CD4-positive, alpha-beta T cell (primary cell): Measurements from ENCODE around the gene C20orf141. TPM values are rescaled to one million over a fixed set of nuclear protein-coding genes. Genes with fewer than 3 reads are reported as not detected.

Source experiments
- ATAC-seq: fragments of 200-7000 bp; cut with Tn5 transposase; one replicate; pipeline ENCODE4 v1.10.0; 2022; ENCODE audit warnings: mild to moderate bottlenecking; ENCODE audit not compliant: poor library complexity
- CTCF ChIA-PET: fragments of 350-600 bp; sonication (Branson Sonifier 250); formaldehyde crosslinking; loops from one replicate; lab custom pipeline; 2021; ENCODE audit warnings: antibody characterized with exemption, inconsistent platforms; lab: Charles Lee
- POLR2A ChIA-PET: fragments of 350-600 bp; sonication (Branson Sonifier 250); formaldehyde crosslinking; loops from one replicate; lab custom pipeline; 2021; ENCODE audit warnings: antibody characterized with exemption, inconsistent platforms; lab: Charles Lee
- DNase-seq, 14 experiments: peaks; one replicate each; pipeline ENCODE4 v3.0.0-alpha.2; 2013 to 2020; ENCODE audit warnings: mixed read lengths in 2 of 14
- H3K27ac ChIP-seq, 2 donors: one replicate each; pipeline versions ENCODE4 v1.5.1 to v1.7.0; 2013; ENCODE audit warnings: low read length in 2 of 2, low read depth in 1 of 2, mild to moderate bottlenecking in 1 of 2
- H3K27me3 ChIP-seq, 2 experiments: 1 replicate in 1 of 2; 2 replicates in 1 of 2; pipeline versions ENCODE4 v1.6.1 to v1.7.0; 2013; ENCODE audit warnings: low read length in 2 of 2, control low read depth in 1 of 2, mild to moderate bottlenecking in 1 of 2, moderate library complexity in 1 of 2; ENCODE audit not compliant: insufficient read depth in 2 of 2, control insufficient read depth in 1 of 2
- H3K36me3 ChIP-seq: one replicate; pipeline ENCODE4 v1.6.1; 2013; ENCODE audit warnings: low read length, control low read depth; ENCODE audit not compliant: insufficient read depth
- H3K4me1 ChIP-seq: one replicate; pipeline ENCODE4 v1.6.1; 2013; ENCODE audit warnings: low read length, control low read depth; ENCODE audit not compliant: insufficient read depth
- H3K4me3 ChIP-seq: one replicate; pipeline ENCODE4 v1.5.1; 2013; ENCODE audit warnings: mild to moderate bottlenecking, low read length, moderate library complexity
- H3K9me3 ChIP-seq, 2 experiments: 1 replicate in 1 of 2; 2 replicates in 1 of 2; pipeline versions ENCODE4 v1.6.1 to v1.7.0; 2013; ENCODE audit warnings: low read length in 2 of 2, mild to moderate bottlenecking in 2 of 2, control low read depth in 1 of 2, moderate library complexity in 1 of 2; ENCODE audit not compliant: control insufficient read depth in 1 of 2, insufficient read depth in 1 of 2
- H3K27ac Mint-ChIP-seq: one replicate; pipeline ENCODE4 v1.8.0; 2020; ENCODE audit warnings: mixed read lengths
- H3K27me3 Mint-ChIP-seq: one replicate; pipeline ENCODE4 v1.8.0; 2021; ENCODE audit warnings: mixed read lengths
- H3K36me3 Mint-ChIP-seq: one replicate; pipeline ENCODE4 v1.8.0; 2021; ENCODE audit warnings: low read depth, mixed read lengths
- H3K4me1 Mint-ChIP-seq: one replicate; pipeline ENCODE4 v1.8.0; 2021; ENCODE audit warnings: low read depth, mixed read lengths
- H3K4me3 Mint-ChIP-seq: one replicate; pipeline ENCODE4 v1.8.0; 2020; ENCODE audit warnings: mild to moderate bottlenecking, mixed read lengths
- H3K9me3 Mint-ChIP-seq: one replicate; pipeline ENCODE4 v1.8.0; 2020; ENCODE audit warnings: mixed read lengths
- CTCF ChIP-seq: fragments of 200-600 bp; IDR thresholded peaks from one replicate; pipeline ENCODE4 v1.8.0; 2022; ENCODE audit warnings: antibody characterized with exemption, mild to moderate bottlenecking
- intact Hi-C, 2 experiments: fragments of 100-400 bp; cut with DNase I in 1 of 2; cut with micrococcal nuclease in 1 of 2; formaldehyde crosslinking; loops; one replicate each; pipeline versions ENCODE4 v1.15.1 to v1.9.0; 2023 to 2025; cut with DNase I, micrococcal nuclease
- total RNA-seq, 174 experiments: library from RNA in 2 of 174; stranded (reverse) in 2 of 174; gene quantifications; one replicate each; pipeline ENCODE4 v1.2.3 and lab custom pipeline; 2021 to 2026

C20orf141 gene
- total RNA-seq, 2 experiments from 2014 or later: not detected

GRCh38 chr20:2839732-2840137 lies 24.9 kb downstream of the C20orf141 start:
- H3K36me3 Mint-ChIP-seq: peaks cover 28% of the 10 kb centered on the region
- DNase-seq: no peak
- peak overlapping the region in 1 of 2 donors; percentile 81 for H3K27ac ChIP-seq
- peaks cover 31% of the 10 kb centered on the region for H3K4me1 ChIP-seq
- CTCF ChIA-PET: interaction anchor here (2.5 kb wide), 1 partner anchor 33 kb away, joined by 7 read pairs; the partner anchor contains the start of gene PTPRA
- intact Hi-C loops: loop anchor here in 1 of 2 experiments (1.0 to 5.0 kb wide), 4 partner anchors 34 to 203 kb away; partner anchors contain the start of genes GNRH2 and PTPRA
- no peaks in the 10 kb centered on the region for H3K9me3 ChIP-seq
- H3K27me3 ChIP-seq: no peaks in the 10 kb centered on the region
- H3K27ac Mint-ChIP-seq: peak overlapping the region; percentile 75
- no peak for TF ChIP-seq CTCF
- POLR2A ChIA-PET: interaction anchor here (0.8 to 2.3 kb wide), 14 partner anchors 9 to 187 kb away, joined by 3 to 19 read pairs (median 6); partner anchors contain the start of genes CPXM1, NOP56 and PTPRA
- H3K36me3 ChIP-seq: peaks cover 6% of the 10 kb centered on the region
- peaks cover 47% of the 10 kb centered on the region for H3K4me1 Mint-ChIP-seq
- no peaks in the 10 kb centered on the region for H3K27me3 Mint-ChIP-seq
- ATAC-seq: no peak
- H3K4me3 ChIP-seq: peak overlapping the region; percentile 93
- H3K9me3 Mint-ChIP-seq: no peaks in the 10 kb centered on the region
- peak overlapping the region; percentile 80 for H3K4me3 Mint-ChIP-seq

- intact Hi-C loops: loop anchor here in 1 of 2 experiments (1.0 to 5.0 kb wide), 2 partner anchors 33 to 202 kb away; partner anchors contain the start of genes GNRH2 and PTPRA
- H3K4me3 ChIP-seq: peak within 1 kb of the TSS; percentile 93
- POLR2A ChIA-PET: interaction anchor here (0.6 to 2.3 kb wide), 21 partner anchors 9 to 384 kb away, joined by 3 to 19 read pairs (median 4); partner anchors contain the start of genes CPXM1, NOP56 and PTPRA
- no peaks in the 10 kb centered on the region for H3K27me3 ChIP-seq
- H3K4me1 ChIP-seq: peaks cover 31% of the 10 kb centered on the region
- Mint-ChIP-seq H3K27me3 (no peaks in the 10 kb centered on the region), H3K36me3 (peaks cover 22% of the 10 kb centered on the region), H3K9me3 (no peaks in the 10 kb centered on the region), H3K4me1 (peaks cover 53% of the 10 kb centered on the region), H3K27ac (peak within 1 kb of the TSS; percentile 75), H3K4me3 (peak within 1 kb of the TSS; percentile 93)
- CTCF ChIA-PET: interaction anchor here (1.0 to 2.5 kb wide), 3 partner anchors 12 to 88 kb away, joined by 4 to 7 read pairs (median 6); partner anchors contain the start of gene PTPRA
- peak within 1 kb of the TSS; percentile 61 to 81 for H3K27ac ChIP-seq
- peak; percentile 78 to 94 (median 86) for DNase-seq
- TF ChIP-seq CTCF: no peak
- no peaks in the 10 kb centered on the region for H3K9me3 ChIP-seq
- peak; percentile 95 for ATAC-seq
- peaks cover 6% of the 10 kb centered on the region for H3K36me3 ChIP-seq
These were observed 25.6 kb downstream of the C20orf141 start, which contains the start of the genes PCED1A and VPS16 for GRCh38 chr20:2840138-2840966. Gene PCED1A, minus strand, starts transcription at chr20:2840655. Its CDS starts 743 bp downstream, at chr20:2839912. Gene VPS16, plus strand, starts transcription at chr20:2840745. Its CDS starts 30 bp downstream, at chr20:2840775.

GRCh38 chr20:2840967-2841531 lies 26.3 kb downstream of the C20orf141 start:
- Mint-ChIP-seq H3K36me3 (peaks cover 15% of the 10 kb centered on the region), H3K9me3 (no peaks in the 10 kb centered on the region), H3K27me3 (no peaks in the 10 kb centered on the region), H3K4me1 (peaks cover 58% of the 10 kb centered on the region), H3K27ac (peak overlapping the region; percentile 75), H3K4me3 (peak overlapping the region; percentile 93)
- peaks cover 6% of the 10 kb centered on the region for H3K36me3 ChIP-seq
- peak overlapping the region; percentile 93 for H3K4me3 ChIP-seq
- intact Hi-C loops: loop anchor here in 1 of 2 experiments (1.0 to 5.0 kb wide), 2 partner anchors 32 to 201 kb away; partner anchors contain the start of genes GNRH2 and PTPRA
- DNase-seq (peak in 3 of 14 experiments; percentile 13 to 38 (median 27)), ATAC-seq (peak; percentile 16)
- ChIA-PET POLR2A (interaction anchor here (0.6 to 2.3 kb wide), 17 partner anchors 11 to 385 kb away, joined by 3 to 19 read pairs (median 5); partner anchors contain the start of genes NOP56 and PTPRA), CTCF (interaction anchor here (1.0 to 2.5 kb wide), 3 partner anchors 11 to 88 kb away, joined by 4 to 7 read pairs (median 6); partner anchors contain the start of gene PTPRA)
- H3K9me3 ChIP-seq: no peaks in the 10 kb centered on the region
- TF ChIP-seq CTCF: no peak
- H3K4me1 ChIP-seq: peaks cover 31% of the 10 kb centered on the region
- H3K27ac ChIP-seq: peak overlapping the region in 1 of 2 donors; percentile 51
- no peaks in the 10 kb centered on the region for H3K27me3 ChIP-seq
